GM23248 (cell line): ENCODE measurements around the gene ANGPTL2. TPM values are rescaled to one million over a fixed set of nuclear protein-coding genes. Genes with fewer than 3 reads are reported as not detected.

Source experiments
- DNase-seq: peaks from one replicate; pipeline ENCODE4 v3.0.0-alpha.2; 2015
- H2AFZ ChIP-seq: fragments of 200-600 bp; sonication (generic); 2 replicates; pipeline ENCODE4 v1.6.1; 2016; ENCODE audit warnings: antibody characterized with exemption
- H3F3A ChIP-seq: fragments of 200-600 bp; sonication (generic); 2 replicates; pipeline ENCODE4 v1.6.1; 2016; ENCODE audit warnings: mild to moderate bottlenecking, antibody characterized with exemption, mixed run types; ENCODE audit not compliant: insufficient read depth
- H3K27ac ChIP-seq: fragments of 200-600 bp; sonication (generic); 2 replicates; pipeline ENCODE4 v1.5.1; 2016; ENCODE audit warnings: mild to moderate bottlenecking
- H3K27me3 ChIP-seq: fragments of 200-600 bp; sonication (generic); replicated peaks from 2 replicates; pipeline ENCODE4 v1.6.1; 2016; ENCODE audit warnings: mild to moderate bottlenecking; ENCODE audit not compliant: insufficient read depth
- H3K36me3 ChIP-seq: fragments of 200-600 bp; sonication (generic); 2 replicates; pipeline ENCODE4 v1.6.1; 2016; ENCODE audit warnings: low read depth, mild to moderate bottlenecking
- H3K4me1 ChIP-seq: fragments of 200-600 bp; sonication (generic); 2 replicates; pipeline ENCODE4 v1.6.1; 2016; ENCODE audit warnings: mild to moderate bottlenecking; ENCODE audit not compliant: insufficient read depth
- H3K4me2 ChIP-seq: fragments of 200-600 bp; sonication (generic); one replicate; pipeline ENCODE4 v1.6.1; 2016; ENCODE audit warnings: mild to moderate bottlenecking; ENCODE audit not compliant: unreplicated experiment
- H3K4me3 ChIP-seq: fragments of 200-600 bp; sonication (generic); 2 replicates; pipeline ENCODE4 v1.5.1; 2016; ENCODE audit warnings: mild to moderate bottlenecking
- H3K79me2 ChIP-seq: fragments of 200-600 bp; sonication (generic); 2 replicates; pipeline ENCODE4 v1.6.1; 2016; ENCODE audit warnings: mild to moderate bottlenecking; ENCODE audit not compliant: insufficient read depth
- H3K9ac ChIP-seq: fragments of 200-600 bp; sonication (generic); 2 replicates; pipeline ENCODE4 v1.6.1; 2016; ENCODE audit warnings: mild to moderate bottlenecking
- H3K9me2 ChIP-seq: fragments of 200-600 bp; sonication (generic); 2 replicates; pipeline ENCODE4 v1.6.1; 2016; ENCODE audit warnings: mixed run types, mild to moderate bottlenecking, moderate library complexity; ENCODE audit not compliant: insufficient read depth
- H3K9me3 ChIP-seq: fragments of 200-600 bp; sonication (generic); one replicate; pipeline ENCODE4 v1.6.1; 2017; ENCODE audit warnings: low read depth
- H4K20me1 ChIP-seq: fragments of 200-600 bp; sonication (generic); 2 replicates; pipeline ENCODE4 v1.6.0; 2016; ENCODE audit not compliant: insufficient read depth
- EZH2 ChIP-seq: fragments of 200-600 bp; sonication (generic); IDR thresholded peaks from 2 replicates; pipeline ENCODE4 v1.6.1; 2018; ENCODE audit warnings: antibody characterized with exemption, mild to moderate bottlenecking; ENCODE audit not compliant: insufficient read depth, poor library complexity, severe bottlenecking
- EZH2phosphoT487 ChIP-seq: fragments of 200-600 bp; sonication (generic); IDR thresholded peaks from 2 replicates; pipeline ENCODE4 v1.6.1; 2018; ENCODE audit warnings: antibody characterized with exemption, moderate library complexity, mild to moderate bottlenecking, low read depth; ENCODE audit not compliant: insufficient read depth
- WGBS, 2 experiments: methylation state at CpG; one replicate each; pipeline ENCODE4 v1.1.6; 2015 to 2017; ENCODE audit warnings: low lambda C conversion rate in 2 of 2, low coverage in 1 of 2; ENCODE audit errors: missing lambda C conversion rate in 2 of 2; 5-methylcytosine and 5-hydroxymethylcytosine counted together
- in situ Hi-C: fragments of 300-500 bp; cut with MboI; formaldehyde crosslinking; loops from 2 replicates; pipeline ENCODE4 v1.15.0; 2020
- polyA plus RNA-seq: library from polyadenylated mRNA; unstranded; fragments of >200 nt; fragmentation: Nextera tagmentation; extraction: Ambion mirVana; gene quantifications from 2 replicates; pipeline ENCODE4 v1.2.1, GENCODE V29; 2016
- total RNA-seq: library from RNA; depleted of rRNA; stranded (reverse); fragments of >200 nt; shearing (Covaris generic); gene quantifications from 2 replicates; pipeline ENCODE4 v1.2.3, GENCODE V29; 2014

Gene ANGPTL2
- total and polyA plus RNA-seq, 2 experiments from 2014 or later: 8.8 to 12.3 TPM

GRCh38 chr9:127124111-127124531 lies 1.7 kb upstream of the ANGPTL2 start:
- Histone ChIP-seq H3K27me3 (no peaks in the 10 kb centered on the region), H3K4me3 (no peak overlapping the region), H3K36me3 (no peaks in the 10 kb centered on the region), H3K4me2 (no peak overlapping the region), H3K9ac (no peak overlapping the region), H4K20me1 (no peaks in the 10 kb centered on the region), H3K79me2 (no peaks in the 10 kb centered on the region), H3K4me1 (peaks cover 22% of the 10 kb centered on the region), H3F3A (peaks cover 7% of the 10 kb centered on the region; the same call in 1 of the 2 replicates), H3K9me2 (no peaks in the 10 kb centered on the region), H3K27ac (no peak overlapping the region), H3K9me3 (no peaks in the 10 kb centered on the region), H2AFZ (no peak overlapping the region)
- no peak for DNase-seq
- TF ChIP-seq EZH2 (no peak), EZH2phosphoT487 (no peak)
- 94 to 97% methylated on average over 7 of the region's 7 CpGs for WGBS, 2 experiments
- in situ Hi-C loops: no loop called here

GRCh38 chr9:127123064-127123890 lies 842 bp upstream of the ANGPTL2 start:
- H3K4me3 ChIP-seq: peak overlapping the region; percentile 76
- H3K4me2 ChIP-seq: peak overlapping the region; percentile 95
- H3K79me2 ChIP-seq: no peaks in the 10 kb centered on the region
- H3K27me3 ChIP-seq: no peaks in the 10 kb centered on the region
- no peak for DNase-seq
- in situ Hi-C loops: no loop called here
- TF ChIP-seq EZH2phosphoT487 (no peak), EZH2 (no peak)
- peaks cover 14% of the 10 kb centered on the region for H3K4me1 ChIP-seq
- H2AFZ ChIP-seq: peak overlapping the region; percentile 77
- WGBS, 2 experiments: 29 to 31% methylated on average over 16 of the region's 16 CpGs
- H3K27ac ChIP-seq: peak overlapping the region; percentile 83
- H3K9me3 ChIP-seq: no peaks in the 10 kb centered on the region
- H3K9me2 ChIP-seq: no peaks in the 10 kb centered on the region
- peak overlapping the region; percentile 90 for H3K9ac ChIP-seq
- H4K20me1 ChIP-seq: no peaks in the 10 kb centered on the region
- peaks cover 7% of the 10 kb centered on the region; the same call in 1 of the 2 replicates for H3F3A ChIP-seq
- no peaks in the 10 kb centered on the region for H3K36me3 ChIP-seq

DNA sequence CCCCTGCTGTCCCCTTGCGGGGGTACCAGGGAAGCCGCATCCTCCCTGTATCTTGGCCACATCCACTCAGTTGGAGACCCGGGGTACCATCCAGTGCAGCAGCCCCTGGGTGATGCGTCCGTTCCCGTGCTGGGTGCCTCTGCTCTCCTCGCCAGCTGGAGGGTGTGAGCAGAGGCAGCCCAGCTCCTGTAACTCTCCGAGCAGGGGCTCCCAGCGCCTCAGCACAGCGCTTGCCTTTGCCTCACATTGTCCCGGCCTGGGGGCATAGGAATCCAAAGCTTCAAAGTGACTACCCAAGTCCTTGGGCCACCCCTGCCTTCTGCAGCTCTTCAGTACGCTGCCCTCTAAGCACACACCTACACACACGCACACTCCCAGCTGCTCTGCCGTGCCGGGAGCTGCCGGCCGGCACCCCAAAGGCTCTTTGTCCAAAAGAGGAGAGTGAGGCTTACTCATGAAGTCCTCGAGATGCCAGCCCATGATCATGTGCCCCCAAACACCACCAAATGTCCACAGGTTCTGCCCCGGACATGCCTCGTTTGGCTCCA lies 733 bp downstream of the ANGPTL2 start:
- no peaks in the 10 kb centered on the region for H4K20me1 ChIP-seq
- in situ Hi-C loops: no loop called here
- DNase-seq: peak; percentile 78
- H3K9ac ChIP-seq: peak overlapping the region; percentile 90
- WGBS, 2 experiments: 3% methylated on average over 20 of the region's 20 CpGs
- H3K4me2 ChIP-seq: peak overlapping the region; percentile 95
- peak overlapping the region; percentile 76 for H3K4me3 ChIP-seq
- H3K27ac ChIP-seq: peak overlapping the region; percentile 83
- no peaks in the 10 kb centered on the region for H3K36me3 ChIP-seq
- peaks cover 7% of the 10 kb centered on the region; the same call in 1 of the 2 replicates for H3F3A ChIP-seq
- no peaks in the 10 kb centered on the region for H3K79me2 ChIP-seq
- H3K4me1 ChIP-seq: peaks cover 19% of the 10 kb centered on the region
- TF ChIP-seq EZH2 (no peak), EZH2phosphoT487 (no peak)
- no peaks in the 10 kb centered on the region for H3K9me3 ChIP-seq
- no peaks in the 10 kb centered on the region for H3K27me3 ChIP-seq
- no peaks in the 10 kb centered on the region for H3K9me2 ChIP-seq
- peak overlapping the region; percentile 77 for H2AFZ ChIP-seq

DNA sequence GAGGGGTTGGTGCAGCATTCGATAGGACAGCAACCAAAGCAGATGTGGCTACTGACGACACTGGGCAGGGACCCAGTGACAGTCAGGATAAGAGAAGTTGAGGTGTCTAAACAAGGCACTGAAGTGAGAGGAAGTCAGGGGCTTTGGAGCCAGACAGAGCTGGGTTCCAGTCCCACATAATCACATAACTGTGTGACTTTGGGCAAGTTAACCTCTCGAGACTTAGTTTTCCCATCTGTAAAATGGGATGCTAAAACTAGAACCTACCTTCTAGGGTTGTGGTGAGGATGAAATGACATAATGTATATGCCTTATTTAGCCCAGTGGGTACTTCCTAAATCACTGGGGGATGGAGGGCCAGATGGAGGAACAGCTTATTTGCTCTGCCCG lies 3.1 kb downstream of the ANGPTL2 start:
- H3K79me2 ChIP-seq: no peaks in the 10 kb centered on the region
- no peak overlapping the region for H2AFZ ChIP-seq
- H3K27me3 ChIP-seq: no peaks in the 10 kb centered on the region
- H3K9me2 ChIP-seq: no peaks in the 10 kb centered on the region
- no peak overlapping the region for H3K27ac ChIP-seq
- no peaks in the 10 kb centered on the region for H3K9me3 ChIP-seq
- peaks cover 19% of the 10 kb centered on the region for H3K4me1 ChIP-seq
- TF ChIP-seq EZH2phosphoT487 (no peak), EZH2 (no peak)
- no peaks in the 10 kb centered on the region for H4K20me1 ChIP-seq
- in situ Hi-C loops: no loop called here
- H3K4me3 ChIP-seq: no peak overlapping the region
- no peak overlapping the region for H3K9ac ChIP-seq
- no peak overlapping the region for H3K4me2 ChIP-seq
- WGBS, 2 experiments: 88 to 90% methylated on average over 4 of the region's 4 CpGs
- peaks cover 7% of the 10 kb centered on the region; the same call in 1 of the 2 replicates for H3F3A ChIP-seq
- no peak for DNase-seq
- H3K36me3 ChIP-seq: no peaks in the 10 kb centered on the region
